ENCODE data around the gene HDAC5.

The HDAC5 gene

DNA sequence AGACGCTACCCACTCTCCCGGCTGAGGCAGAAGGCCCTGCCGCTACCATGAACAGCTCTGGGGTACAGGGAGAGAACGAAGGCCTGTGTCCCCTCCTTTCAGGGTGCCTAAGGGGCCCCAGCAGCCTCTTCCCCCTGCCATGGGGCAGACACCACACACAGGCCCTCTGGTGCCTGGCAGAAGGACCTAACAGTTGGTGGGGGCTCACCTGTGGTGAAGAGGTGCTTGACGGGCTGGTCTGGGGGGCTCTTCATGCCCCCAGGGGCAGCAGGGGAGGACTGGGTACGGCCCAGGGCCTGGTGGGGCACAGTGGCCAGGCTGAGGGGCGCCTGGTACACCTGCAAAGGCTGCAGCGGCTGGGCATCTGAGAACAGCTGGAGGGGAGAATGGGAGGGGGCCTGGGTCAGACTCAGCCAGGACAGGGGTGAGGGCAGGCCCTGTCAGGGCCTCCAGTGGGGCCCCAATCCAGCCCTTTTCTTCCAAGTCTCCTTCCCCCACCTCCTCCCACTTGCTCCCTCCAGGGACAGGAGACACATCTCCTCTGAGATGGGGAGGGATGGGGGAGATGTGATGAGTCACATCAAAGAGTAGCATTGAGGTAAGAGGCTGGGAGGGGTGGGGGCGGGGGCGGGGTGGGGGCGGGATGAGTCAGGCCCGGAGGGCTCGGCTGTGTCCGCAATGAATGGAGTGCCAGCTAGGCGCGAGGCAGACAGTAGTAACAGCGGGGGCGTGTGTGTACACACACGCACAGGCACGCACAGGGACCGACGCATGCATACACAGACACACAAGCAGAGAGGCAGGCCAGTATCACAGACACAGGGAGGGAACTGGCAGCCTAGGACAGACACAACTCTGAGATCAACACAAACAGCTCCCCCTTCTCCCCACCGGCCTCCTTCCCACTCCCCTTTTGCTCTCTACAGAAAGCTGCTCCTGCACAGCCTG is 36.8 kb downstream of the HDAC5 start:
- DNase-seq: peak in 1 of 5 donors; percentile 40

DNA sequence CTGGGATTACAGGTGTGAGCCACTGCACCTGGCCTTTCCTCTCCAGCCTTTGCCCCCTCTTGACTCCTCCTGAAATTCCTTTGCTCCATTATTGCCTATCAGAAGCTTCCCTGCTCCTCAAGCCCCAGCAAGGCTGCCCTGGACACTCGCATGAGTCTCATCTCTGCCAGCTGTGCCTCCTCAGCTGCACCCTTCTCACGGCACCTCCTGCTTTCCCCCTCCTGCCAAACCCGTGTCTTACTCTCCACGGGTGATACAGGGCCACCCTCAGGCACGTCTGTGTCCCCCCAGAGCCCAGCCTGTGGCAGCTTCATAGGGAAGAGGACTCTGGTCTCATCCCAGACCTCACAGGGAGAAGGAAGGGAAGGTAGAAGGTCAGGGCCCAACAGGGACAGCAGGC is 37.5 kb downstream of the HDAC5 start:
- DNase-seq: no peak

DNA sequence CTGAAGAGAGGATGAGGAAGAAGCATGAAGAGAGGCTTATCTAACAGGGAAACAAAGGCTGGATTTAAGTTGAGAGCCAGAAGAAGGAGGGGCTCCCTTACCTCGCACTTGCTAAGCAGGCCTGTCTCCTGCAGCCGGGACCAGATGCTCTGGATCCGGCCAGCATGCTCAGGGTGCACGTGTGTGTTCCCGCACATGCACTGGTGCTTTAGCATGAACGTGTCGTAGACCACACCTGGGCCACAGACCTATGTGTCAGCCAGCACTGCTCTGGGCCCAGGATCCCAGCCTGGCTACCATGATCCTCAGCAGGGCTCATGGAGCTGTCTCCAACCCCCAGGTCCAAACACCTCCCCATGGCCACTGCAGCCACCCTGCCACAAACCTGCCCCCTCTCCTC is 38.5 kb downstream of the HDAC5 start:
- no peak for DNase-seq

- no peak for DNase-seq
Measured at GRCh38 chr17:44084131-44084538, 39.3 kb downstream of the HDAC5 start.

- no peak for DNase-seq
Measured at GRCh38 chr17:44083250-44083849, 40.1 kb downstream of the HDAC5 start.

DNA sequence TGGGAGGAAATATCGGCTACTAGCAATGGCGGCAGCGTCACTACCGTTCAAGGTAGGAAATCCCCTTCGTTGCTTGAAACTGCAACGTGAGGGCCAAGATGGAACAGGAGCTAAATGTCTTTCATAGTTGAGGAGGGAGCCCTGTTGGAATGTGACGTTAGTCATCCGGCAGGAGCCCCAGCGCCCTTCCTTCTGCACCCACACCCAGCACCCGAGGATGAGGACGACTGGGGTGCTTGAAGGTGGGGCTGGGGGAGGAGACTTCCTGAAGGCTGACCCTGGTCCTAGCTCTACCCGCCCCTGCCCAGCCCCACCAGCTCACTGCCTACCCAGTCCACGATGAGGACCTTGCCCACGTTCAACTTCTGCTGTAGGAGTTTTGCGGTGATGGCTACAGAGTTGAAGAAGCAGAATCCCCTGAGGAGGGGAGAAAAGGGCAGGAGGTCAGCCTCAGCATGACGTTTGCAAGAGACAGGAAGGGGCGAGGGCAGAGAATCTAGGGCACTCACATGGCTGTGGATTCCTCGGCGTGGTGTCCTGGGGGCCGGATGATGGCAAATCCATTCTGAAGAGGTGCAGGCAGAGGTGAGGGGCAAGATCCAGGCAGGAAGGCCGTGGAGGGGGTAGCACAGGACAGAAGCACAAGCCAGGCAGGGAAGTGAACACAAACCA is 41.0 kb downstream of the HDAC5 start:
- no peak for DNase-seq

DNA sequence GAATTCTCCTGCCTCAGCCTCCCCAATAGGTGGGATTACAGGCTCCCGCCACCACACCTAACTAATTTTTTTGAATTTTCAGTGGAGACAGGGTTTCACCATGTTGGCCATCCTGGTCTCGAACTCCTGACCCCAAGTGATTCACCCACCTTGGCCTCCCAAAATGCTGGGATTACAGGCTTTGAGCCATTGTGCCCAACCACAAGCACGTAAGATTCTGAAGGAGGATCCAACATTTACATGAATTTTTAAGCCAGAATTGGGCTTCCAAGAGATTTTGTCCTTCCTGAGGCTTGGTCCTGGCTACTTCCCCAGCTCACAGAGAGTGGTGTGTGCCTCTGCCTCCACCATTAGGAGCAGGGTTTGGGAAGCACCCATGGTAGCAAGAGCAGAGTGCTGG is 41.8 kb downstream of the HDAC5 start:
- DNase-seq: no peak

- DNase-seq: no peak
Measured at GRCh38 chr17:44079877-44080821, 43.3 kb downstream of the HDAC5 start.

DNA sequence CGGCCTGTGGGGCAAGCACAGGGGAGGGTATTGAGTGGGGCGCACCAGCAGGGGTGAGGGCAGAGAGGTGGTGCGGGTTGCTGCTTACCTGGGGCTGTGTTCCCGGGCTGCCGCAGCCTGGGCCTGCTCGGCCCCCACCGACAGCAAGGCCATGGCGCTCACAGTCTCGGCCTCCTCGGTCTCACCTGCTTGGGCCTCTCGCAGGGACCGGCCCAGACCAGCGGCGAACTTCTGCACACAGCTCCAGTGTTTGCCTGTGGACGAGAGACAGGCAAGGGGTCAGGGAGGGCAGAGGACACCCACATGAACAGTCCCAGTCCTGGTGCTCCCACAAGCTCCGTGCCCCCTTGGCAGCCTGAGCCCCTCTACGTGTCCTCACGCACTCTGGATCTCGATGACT is 45.0 kb downstream of the HDAC5 start:
- DNase-seq: no peak

DNA sequence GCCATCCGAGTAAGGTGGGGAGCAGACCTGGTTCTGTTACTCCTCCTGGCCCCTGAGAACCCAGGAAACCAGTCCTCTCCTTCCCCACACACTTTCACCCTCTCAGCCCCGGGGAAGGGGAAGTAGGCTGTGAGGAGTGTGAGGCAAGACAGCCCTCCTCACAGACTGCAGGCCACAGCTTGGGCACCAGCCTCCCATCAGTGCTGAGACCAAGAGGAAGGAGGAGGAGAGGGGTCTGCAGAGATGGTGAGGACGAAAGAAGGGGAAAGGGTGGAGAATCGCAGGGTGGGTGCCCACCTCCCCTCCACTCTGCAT is 45.9 kb downstream of the HDAC5 start:
- no peak for DNase-seq

DNA sequence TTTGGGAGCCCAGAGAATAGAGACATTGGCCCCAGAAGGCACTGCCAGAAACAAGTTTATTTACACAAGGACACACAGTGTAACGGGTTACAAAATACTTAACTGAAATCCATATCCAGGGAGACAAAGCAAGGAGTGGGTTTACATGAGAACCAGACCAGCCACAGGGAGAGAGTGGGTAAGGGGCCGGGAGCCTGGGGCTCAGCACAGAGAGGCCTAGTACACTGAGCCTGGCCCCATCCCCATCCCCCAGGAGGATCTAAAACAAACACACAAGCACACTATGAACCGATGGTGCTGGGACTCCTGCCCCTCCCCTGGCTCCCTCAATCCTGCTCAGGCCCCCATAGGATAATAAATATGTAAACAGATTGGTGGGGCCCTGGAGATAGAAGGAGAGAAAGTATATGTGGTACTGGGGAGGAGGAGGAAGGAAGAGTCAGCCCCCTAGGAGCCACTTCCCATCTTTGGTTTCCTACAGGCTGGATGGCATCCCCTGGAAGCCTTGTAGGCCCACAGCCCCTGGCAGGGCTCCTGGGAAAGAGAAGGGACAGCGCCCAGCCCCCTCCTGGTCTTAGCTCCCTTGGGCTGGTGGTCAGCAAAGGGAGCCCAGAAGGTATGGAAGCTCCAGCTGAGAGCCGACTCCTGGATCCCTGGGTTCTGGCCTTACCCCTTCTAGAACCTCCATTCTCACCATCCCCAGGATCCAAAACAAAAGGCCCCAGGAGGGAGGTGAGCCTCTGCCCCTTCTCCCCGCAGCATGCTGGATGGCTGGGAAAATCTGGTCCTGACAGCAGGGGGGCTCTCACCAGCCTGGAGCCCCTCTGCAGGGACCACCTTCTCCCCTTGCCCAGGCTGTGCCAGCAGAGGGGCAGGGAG is 46.5 kb downstream of the HDAC5 start:
- no peak for DNase-seq

DNA sequence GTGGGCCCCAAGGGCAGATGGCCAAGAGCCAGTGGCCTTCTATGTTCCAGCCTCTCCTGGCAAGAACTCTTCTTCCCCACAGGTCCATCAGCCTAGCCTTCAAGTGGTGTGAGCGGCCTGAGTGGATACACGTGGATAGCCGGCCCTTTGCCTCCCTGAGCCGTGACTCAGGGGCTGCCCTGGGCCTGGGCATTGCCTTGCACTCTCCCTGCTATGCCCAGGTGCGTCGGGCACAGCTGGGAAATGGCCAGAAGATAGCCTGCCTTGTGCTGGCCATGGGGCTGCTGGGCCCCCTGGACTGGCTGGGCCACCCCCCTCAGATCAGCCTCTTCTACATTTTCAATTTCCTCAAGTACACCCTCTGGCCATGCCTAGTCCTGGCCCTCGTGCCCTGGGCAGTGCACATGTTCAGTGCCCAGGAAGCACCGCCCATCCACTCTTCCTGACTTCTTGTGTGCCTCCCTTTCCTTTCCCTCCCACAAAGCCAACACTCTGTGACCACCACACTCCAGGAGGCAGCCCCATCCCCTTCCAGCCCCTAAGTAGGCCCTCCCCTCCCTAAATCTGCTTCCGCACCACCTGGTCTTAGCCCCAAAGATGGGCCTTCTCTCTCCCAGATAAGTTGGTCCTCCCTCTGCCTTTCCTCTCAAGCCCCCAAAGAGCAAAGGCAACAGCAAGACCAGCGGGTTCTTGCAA is 47.7 kb downstream of the HDAC5 start:
- DNase-seq: no peak

GRCh38 chr17:44074911-44075285 is 48.5 kb downstream of the HDAC5 start:
- no peak for DNase-seq

DNA sequence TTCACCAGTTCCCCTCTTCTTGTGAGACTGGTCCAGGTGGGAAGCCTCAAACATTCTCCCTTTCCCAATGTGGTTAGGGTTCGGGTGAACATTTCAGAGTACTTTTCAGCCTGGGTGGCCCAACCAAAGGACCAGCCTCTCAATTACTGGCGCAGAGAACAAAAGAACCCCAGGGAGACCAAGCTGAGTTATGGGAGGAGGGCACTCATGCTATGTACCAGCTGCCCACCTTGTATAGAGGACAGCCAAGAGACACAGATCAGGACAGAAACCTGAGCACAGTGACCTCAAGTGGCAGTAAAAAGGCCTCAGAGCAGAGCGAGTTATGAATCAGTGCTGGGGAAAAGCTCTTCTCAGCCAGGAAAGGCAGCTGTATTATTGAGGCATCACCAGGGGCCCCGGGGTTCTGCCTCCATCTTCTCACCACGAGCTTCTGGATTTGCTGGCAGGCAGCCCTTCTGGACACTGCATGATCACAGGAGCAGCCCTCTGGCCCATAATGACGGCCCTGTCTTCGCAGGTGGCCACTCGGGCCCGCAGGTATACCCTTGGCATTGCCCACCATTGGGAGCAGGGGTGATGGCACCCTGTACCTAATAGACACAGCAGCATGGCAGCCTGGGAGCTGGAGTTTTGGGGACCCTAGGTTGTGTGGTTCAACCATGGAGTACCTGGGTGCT is 49.1 kb downstream of the HDAC5 start:
- no peak for DNase-seq

DNA sequence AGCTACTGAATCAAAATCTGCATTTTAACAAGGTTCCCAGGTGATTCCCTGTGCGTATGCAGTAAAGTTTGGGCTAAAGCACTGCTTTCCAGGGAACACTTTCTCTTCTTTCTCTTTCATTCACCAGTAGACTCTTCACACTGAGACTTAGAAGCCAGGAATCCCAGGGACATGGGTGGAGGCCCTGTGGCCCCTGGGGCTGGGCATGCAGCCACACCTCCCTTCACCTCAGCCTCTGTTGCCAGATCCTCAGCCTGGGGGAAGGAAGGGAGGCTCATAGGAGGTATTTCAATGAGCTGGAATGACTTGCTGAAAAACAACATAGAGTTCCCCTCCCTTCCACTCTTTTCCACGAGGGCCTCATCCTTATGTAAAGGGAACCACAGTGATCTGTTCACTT is 51.7 kb downstream of the HDAC5 start:
- DNase-seq: no peak

DNA sequence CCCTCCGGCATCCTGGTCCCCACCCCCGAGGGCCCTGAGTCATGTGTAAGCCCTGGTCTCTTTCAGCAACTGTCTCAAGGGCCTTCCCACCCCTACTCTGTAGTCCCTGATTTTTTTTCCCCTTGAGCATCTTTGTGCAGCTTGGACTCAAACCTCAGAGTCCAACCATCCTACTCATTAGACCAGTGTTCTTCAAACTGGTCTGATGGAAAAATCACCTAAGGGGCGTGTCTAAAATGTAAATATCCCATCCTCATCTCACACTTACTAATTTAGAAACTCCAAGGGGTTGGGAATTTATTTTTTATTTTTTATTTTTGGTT is 52.3 kb downstream of the HDAC5 start:
- no peak for DNase-seq

- peak; percentile 60 to 90 (median 65) for DNase-seq
Measured at GRCh38 chr17:44070455-44071197, 52.8 kb downstream of the HDAC5 start, which contains the start of gene G6PC3. Gene G6PC3 (plus strand): TSS chr17:44070735. CDS start chr17:44070966, 231 bp downstream.

DNA sequence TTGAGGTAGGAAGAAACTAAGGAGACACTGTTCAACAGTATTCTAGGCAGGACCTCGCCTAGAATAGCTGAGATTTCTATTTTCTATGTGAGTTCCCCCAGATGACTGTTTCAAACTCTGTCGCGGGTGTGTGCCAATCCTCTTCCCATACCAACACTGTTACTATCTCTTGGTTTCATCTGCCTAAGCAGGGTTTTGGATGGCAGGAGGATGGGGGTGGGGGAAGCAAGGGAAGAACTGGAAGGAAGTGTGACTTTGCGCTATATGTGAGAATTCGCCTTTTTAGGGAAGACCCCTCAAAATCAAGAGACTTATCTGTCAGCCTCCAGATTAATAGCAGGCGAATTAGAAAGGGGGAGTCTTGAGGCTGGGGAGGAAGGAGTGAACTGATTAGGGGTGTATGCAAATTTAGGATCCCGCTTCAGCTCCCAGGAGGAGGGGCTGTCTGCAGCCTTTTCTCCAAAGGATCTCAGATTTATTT is 53.4 kb downstream of the HDAC5 start:
- no peak for DNase-seq

DNA sequence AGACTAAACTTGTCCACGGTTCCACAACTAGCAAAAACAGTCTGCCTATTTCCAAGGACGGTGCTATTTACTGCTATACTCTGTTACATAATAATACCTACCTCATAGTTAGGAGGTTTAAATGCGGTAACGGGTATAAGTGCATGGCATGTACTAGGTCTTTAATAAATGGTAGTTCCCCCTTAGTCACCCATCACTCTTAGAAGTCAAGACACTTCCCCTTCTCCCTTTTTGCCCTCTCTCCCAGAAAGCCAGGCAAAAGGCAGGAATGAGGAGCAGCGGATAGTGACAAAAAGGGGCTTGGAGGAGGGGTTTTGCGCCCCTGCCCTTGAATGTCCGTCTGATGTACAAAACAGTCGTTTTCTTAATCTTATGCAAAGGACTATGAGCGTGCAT is 55.9 kb downstream of the HDAC5 start:
- DNase-seq: no peak
